NCI-H1436 (cell line): ENCODE measurements around the gene MYL12A.
"Not testable (repeated sequence)": the region's sequence is repeated elsewhere in the genome, so short reads cannot be mapped to it uniquely, and the experiment has no call there.

Experiments
- DNase-seq: peaks from one replicate; lab custom pipeline; 2025; lab: John Stamatoyannopoulos, UW

The MYL12A gene

DNA sequence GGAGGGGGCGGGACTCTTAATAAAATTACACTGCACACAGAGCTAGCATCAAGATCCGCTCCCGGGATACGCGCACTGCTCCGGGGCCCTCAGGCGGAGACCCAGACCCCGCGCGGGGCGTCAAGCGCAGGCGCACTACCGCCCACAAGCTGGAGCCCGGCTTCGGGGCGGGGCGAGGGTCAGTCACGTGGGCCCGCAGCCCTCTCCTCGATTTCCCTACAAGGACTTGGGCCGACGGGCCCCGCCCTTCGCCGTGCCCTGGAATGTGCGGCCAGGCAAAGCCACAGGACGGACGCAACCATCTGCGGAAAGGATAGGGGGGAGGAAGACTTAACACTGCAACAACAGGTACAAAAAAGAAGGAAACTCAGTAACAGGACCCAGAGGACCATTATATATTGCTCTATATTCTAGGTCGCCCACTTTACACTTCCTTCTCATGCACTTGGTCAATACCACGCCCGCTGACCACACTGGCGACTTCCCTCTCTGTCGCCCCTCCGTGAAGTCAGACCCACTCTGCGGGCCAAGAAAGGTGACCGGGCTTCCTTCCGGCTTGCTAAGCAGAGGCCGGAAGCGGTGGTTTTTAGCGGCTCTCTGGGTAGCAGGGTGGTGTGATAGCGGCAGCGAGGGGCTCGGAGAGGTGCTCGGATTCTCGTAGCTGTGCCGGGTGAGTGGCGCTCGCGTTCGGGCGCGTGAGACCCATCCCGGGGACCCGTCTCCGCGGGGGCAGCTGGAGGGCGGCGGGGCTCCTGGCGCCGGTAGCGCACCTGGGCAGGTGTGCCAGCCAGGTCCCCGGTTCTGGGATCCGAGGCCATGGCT lies at the start of gene MYL12A:
Gene MYL12A, plus strand, starts transcription at position 562 of the 822 bp plus-strand sequence. CDS start 5,447 bp downstream, outside the sequence.
- peak; percentile 92 for DNase-seq

DNA sequence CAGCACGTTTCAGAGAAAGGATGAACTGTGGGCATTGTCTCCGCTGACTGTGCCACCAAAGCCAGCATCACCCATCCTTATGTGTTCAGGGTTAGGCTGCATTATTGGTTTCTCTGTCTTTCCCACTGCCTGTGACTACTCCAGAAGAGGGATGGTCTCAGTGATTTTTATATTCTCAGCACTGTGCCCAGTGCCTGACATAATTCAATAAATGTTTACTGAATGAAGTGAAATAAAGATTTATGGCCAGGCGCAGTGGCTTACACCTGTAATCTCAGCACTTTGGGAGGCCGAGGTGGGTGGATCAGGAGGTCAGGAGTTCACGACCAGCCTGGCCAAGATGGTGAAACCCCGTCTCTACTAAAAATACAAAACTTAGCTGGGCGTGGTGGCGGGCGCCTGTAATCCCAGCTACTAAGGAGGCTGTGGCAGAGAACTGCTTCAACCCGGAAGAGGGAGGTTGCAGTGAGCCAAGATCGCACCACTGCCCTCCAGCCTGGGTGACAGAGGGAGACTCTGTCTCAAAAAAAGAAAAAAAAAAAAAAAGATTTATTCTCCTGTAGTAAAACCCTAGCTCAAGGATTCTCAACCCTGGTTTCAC lies 49.2 kb upstream of the MYL12A start:
- DNase-seq, result not testable (repeated sequence)

DNA sequence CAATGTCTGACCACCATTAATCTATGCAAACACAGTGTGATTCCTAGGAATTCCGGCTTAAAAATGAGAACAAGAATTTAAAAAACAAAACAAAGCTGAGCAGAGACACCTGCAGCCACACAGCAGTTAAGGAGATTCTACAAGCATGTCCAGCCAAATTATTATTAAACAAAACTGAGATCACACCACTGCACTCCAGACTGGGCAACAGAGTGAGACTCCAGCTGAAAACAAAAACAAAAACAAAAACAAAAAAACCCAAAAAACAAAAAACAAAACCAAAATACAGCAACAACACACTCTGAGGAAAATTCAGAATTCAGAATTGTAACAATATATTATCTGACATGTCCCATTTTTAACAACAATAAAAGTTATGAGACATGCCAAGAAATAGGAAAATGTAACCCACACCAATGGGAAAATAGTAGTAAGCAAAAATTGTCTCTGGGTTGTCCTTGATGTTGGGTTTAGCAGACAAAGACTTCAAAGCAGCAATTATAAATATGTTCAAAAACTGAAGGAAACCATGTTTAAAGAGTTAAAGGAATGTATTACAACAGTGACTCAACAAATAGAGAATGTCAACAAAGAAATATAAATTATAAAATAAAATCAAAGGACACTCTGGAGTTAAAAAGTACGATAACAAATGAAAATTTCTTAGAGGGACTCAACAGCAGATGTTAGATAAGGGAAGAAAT lies 47.5 kb upstream of the MYL12A start:
- DNase-seq, result no peak

DNA sequence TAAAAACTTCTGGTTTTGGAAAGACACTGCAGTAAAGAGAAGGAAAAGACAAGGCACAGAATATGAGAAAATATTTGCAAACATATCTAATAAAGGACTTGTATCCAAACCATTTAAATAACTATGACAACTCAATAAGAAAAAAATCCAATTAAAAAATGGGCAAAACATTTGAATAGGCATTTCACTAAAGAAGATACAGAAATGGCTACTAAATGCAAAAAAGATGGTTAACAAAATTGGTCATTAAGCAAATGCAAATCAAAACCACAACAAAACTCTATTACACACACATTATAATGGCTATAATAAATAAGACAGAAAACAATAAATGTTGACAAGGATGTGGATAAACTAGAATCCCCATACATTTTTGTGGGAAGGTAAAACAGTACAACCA lies 42.4 kb upstream of the MYL12A start:
- no peak for DNase-seq

DNA sequence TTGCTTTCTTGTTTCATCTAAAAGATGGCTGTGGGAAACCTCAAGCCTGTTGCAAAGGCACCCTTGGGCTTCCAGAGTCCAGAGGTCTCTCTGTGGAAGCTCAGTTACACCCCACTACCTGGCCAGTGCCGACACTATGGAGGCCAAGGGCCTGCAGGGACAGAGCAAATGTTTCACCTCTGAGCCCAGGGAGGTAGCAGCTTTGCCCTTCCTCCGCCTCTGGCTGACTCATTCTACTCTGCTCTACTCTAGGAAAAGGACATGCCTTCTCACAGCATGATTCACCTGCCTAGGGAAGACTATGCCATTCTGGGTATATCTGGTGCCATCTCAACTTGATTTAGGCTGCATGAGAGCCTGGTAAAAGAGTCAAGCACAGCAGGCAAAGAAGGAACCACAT lies 40.0 kb upstream of the MYL12A start:
- no peak for DNase-seq

DNA sequence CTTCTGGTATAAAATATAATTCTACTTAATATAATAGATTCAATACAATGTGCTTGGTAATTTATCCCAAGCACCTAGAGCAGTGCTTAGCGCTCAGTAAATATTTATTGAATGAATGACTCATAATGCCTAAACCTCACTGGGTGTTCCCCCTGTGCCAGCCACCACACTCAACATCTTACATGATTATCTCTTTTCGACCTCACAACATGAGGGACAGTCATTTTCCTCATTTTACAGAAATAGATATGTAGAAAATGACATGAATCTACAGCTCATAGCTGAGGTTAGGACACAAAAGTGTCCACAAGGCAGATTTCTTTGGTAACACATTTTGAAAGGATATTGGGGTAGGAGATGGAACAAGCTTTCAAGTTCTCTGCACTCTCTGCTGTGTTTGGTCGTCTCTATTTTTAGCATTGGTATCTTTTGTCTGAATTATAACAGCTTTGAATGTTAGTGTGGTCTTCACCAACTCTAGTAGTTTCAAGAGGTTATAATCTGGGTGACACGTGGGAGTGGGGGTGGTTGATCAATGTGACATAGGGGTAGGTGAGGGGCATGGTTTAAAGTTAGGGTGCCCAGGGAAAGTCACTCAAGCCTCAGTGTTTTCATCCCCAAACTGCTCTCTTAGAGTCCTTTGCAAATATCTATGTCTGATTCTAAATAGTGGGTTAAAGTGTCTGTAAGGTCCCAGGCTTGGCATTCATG lies 37.6 kb upstream of the MYL12A start:
- no peak for DNase-seq

DNA sequence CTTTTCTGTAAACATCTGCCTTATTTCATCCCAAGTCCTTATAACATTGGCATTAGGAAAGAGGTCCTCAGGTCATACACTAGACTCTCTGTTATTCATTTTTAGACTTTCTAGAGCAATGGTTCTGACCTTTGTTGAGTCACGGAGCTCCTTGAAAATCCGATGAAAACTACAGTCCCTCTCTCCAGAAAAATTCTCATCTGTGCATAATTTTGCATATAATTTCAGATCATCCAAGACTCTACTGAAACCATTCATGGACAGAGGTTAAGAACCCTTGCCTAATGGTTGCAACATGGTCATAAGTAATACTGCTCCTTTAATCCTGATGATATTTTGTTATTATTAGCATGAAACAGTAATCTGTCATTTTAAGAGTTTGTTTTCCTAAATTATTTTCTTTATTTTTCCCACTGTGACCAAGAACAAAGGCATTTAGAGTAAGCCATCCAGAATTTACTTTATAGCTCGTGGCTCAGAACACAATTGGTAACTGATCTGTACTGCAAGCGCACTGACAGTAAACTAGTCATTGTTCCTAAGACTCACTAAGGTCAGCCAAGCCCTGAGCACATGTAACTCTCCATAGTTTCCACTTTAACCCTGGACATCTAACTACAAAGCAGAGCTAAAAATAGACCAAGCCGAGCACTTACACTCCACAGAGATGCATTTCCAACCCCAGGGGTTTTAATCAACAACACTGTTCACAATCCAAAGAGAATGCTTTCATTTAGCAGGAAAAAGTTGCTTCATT lies 36.2 kb upstream of the MYL12A start:
- no peak for DNase-seq

DNA sequence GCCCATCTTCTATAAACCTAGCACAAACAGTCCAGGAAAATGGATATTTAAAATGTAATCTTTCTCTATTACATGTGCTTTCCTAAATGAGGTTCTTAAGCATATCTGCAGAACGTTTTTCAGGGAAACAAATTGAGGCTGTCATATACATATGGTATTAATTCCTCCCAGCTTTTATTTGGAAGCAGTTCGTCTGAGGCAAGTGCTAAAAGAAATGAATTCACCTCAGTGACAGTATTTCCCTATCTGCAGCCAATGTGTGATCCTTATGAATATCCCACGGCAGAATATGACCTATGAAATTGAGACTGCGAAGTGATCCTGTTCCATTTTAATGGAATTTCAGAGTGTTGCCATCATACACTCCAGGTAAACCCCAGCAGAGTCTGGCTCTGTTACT lies 34.9 kb upstream of the MYL12A start:
- DNase-seq, result no peak

DNA sequence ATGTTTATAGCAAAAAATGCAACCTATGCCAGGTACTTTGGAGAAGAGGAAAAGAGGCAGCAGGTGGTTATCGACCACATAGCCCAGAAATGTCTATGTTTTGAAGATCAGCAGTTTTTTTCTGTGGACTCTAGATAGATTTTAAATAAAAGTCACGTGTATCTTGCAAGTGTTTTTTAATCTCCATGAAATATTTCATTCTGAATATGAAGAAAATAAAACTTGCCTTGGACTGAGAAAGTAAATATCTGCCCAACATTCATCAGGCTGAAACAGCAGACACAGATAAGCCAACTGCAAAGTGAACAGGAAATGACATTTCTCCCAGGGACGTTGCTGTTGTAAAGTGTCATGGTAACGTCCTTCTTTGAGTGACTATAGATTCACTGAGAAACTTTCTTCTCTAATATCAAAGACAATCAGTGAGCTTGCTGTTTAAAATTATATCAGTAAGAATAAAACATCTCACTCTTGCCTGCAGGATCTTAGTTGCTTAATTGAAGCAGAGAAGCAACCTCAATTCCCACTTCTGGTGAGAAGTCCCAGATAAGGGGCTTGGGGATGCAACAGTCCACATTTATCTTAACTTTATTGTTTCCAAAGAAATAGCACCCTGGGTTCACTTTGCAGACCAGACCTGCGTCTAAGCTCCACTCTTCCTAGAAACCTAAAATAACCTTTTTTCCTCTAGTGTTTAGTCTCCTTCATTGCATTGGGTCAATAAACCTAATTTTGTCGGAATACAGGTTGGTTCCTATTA lies 34.1 kb upstream of the MYL12A start:
- DNase-seq, result no peak

DNA sequence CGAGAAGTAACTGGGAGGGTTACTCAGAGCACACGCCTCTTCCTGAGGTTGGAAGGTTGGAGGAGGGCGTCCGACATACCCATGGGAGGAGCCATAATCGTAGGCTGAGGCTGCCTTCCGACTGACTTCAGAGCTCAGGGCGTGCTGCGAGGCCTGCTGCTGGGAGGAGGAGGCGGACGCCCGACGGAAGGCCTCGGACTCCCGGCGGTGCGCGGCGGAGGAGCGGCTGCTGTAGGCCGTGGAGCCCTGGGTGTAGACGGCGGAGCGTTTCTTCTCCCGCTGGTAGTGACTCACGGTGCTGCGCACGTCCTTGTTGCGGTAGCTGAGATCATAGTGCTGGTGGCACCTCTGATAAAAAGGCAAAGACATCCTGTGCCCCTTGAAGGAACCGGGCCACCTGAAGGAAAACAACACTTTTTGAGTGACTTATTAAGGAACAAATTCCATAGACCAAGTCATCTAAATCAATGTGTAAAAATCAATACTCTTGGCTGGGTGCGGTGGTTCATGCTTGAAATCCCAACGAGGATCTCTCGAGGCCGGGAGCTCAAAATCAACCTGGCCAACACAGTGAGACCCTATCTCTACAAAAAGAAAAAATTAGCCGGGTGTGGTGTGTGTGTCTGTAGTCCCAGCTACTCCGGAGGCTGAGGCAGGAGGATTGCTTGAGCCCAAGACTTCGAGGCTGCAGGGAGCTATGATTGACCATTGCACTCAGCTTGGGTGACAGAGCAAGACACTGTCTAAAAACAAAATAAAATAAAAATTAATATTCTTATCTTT lies 32.6 kb upstream of the MYL12A start:
- DNase-seq, result no peak

DNA sequence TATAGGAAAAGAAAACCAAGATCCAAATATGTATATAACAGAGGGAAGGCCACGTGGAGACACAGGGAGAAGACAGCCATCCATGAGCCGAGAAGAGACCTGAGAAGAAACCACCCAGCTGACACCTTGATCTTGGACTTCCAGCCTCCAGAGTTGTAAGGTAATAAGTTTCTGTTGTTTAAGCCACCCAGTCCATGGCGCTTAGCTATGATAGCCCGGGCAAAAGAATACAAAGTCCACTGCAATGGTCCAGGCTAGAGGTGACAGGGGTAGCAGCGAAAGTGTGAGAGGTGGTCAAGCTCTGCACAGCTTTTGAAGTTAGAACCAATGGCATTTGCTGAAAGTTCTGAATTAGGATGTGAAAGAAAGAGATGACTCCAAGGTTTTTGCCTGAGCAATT lies 30.6 kb upstream of the MYL12A start:
- no peak for DNase-seq

DNA sequence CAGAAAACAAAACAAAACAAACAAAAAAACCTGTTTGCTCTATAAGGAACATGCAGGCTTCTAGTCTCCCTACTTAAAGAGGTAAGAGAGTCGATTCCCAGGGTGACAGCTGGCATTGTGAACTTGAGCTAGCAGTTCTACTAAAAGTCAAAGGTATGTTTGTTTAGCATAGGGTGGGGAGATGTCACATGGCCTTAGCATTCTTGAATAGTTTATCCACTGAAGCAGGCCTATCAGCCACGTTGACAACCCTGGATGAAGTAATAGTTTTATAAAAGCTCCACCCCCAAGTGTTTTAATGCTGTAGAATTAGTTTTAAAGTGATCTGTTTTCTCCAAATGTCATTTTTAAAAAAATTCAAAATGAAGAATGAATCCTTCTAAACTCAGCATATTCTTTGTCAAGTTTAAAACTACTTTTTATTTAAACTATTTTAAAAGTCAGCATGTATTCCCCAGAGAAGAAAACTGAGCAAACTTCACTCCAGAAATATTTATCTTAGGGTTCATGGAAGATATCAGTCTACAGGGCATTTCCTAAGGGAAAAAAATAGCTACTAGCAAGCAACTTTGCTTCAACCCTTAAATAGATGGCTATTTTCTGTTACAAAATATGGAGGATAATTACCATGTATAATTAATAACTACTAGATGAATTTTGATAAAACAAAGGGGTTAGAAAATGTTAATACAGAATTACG lies 29.5 kb upstream of the MYL12A start:
- no peak for DNase-seq

DNA sequence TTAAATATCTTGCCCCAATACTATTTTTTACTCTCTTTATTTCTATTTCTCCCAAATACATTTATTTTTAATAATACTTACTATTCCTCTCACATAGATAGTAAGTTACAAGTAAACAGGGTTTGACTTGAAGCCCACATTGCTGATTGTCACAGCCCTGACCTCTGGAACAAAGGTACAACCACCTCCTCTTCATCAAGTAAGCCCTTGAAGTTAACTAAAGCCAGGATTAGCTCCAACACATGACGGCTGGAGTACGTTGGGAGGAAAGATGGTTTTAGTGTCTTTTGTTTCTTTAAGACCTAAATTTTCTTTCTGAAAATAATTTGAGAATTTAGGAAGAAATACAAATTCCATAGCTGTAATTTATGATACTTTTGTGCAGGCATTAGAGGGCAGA lies 28.8 kb upstream of the MYL12A start:
- no peak for DNase-seq

DNA sequence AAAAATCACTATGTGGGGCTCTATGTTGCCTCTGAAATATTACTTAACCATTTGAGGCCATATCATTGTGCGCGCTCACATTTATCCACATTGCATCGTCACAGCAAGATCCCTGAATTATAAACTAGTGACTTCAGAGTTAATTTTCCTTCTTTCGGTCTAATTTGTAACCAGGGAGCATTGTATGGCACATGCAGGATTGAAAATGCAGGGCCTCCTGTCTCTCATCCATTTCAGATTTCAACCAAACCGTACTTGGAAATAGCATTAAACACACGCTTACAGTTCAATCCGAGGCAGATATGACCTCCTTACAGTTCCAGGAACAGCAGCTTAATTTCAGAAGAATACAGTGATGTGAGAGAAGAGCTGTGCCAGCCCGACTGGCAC lies 28.4 kb upstream of the MYL12A start:
- no peak for DNase-seq

DNA sequence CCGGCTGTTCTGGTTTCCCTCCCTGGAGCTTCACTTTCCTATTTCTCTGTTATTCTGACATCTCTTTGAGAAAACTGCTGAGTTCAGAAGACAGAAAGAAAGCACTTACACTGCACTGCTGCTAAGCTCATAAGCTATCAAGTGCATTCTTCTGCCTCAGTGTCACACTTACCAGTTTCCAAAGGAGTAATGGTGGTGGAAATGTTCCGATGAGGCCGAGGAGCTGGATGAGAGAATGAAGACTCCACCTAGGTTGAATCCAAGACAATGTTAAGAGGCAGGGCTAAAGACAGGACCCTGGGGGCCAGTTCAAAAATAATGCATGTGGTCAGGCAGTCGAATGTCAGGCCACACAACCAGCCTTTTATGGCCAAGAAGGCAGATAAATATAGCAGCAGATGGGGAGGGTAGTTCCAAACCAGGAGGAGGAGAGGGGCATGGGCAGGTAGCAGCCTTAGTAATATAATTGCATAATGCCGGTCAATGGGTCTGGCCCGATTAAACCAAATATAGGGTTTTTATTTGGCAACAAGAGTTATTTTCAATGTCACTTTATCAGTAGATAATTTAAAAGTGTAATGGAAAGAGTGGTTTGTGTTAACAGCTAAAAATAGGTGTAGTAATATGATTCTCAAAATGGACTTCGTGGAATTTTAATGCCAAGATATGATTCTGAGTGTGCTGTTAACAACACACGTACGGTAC lies 27.8 kb upstream of the MYL12A start, which contains the start of gene MYOM1:
Gene MYOM1, minus strand, starts transcription at position 338 of the 705 bp plus-strand sequence. CDS start 4,745 bp downstream, outside the sequence.
- DNase-seq, result no peak

DNA sequence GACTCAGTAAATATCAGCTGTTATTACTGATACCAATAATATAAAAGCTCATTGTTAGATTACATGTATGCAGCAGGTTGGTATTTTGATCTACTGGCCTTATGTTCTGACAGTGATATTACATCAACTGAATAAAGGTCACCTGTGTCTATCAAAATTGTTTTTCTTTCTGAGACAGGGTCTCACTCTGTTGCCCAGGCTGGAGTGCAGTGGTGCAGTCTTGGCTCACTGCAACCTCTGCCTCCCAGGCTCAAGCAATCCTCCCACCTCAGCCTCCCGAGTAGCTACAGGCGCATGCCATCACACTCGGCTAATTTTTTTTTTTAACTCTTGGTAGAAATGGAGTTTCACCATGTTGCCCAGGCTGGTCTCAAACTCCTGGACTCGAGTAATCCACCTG lies 26.7 kb upstream of the MYL12A start:
- not testable (repeated sequence) for DNase-seq

DNA sequence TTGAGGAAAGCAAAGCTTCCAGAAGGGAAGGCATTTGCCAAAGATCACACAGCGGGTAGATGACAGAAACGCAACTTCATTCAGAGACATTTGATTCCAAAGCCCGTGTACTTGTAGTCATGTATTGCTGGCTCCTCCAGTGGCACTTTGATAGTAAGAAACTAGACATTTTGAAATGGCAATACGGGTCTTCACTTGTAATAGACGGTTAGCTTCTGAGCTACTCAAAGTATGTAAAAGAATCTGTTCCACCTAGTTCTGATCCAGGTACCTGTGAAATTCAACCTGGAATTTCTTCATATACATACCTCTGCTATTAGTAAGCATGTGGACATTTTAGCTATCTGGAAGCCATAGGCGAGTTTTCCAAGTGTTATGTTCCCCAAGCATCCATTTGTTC lies 26.1 kb upstream of the MYL12A start:
- DNase-seq, result no peak

DNA sequence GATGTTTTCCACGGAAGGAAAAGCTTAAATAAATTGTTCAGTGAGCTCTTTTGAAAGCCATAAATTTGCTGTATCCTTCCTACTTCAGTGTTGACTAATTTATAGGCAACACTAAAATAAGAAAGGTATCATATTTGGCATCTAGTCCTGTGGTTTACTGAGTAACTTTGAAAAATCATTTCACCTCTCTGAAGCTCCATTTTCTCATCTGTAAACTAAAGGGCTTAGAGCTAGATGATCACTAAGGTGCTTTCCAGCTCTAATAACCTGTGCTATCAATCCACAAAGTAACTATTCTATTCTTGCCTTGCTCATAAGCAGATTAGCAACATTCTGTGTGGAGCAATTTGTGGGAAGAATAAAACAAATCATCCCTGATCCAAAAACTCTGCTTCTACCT lies 24.2 kb upstream of the MYL12A start:
- no peak for DNase-seq

DNA sequence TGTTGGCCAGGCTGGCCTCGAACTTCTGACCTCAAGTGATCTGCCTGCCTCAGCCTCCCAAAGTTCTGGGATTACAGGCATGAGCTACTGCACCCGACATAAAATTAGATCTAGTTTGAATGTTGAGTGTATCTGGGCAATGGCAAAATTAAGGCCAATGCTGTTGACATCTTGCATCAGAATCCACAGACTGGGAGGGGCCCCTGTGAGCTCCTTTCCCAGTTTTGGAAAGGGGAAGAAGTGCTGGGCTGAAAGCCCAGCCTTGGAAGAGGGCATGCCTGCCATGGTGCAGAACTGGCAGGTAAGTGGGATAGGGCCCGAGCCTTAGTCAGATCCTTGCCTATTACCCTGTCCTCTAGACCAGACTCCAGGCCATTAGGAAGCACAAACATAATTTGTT lies 23.4 kb upstream of the MYL12A start:
- no peak for DNase-seq
